Caki2 (cell line): Measurements from ENCODE around the gene RAB4A. TPM values are rescaled to one million over a fixed set of nuclear protein-coding genes. Genes with fewer than 3 reads are reported as not detected.

ENCODE experiments used
- DNase-seq: peaks from one replicate; pipeline ENCODE4 v3.0.0-alpha.2; 2015; ENCODE audit warnings: low read depth
- in situ Hi-C: cut with HindIII; loops from 2 replicates; pipeline ENCODE4 v1.10.0; 2016; ENCODE audit warnings: low sequenced_read_pairs, low pct_unique_long_range_greater_than_20kb, mixed read lengths
- total RNA-seq: library from RNA; depleted of rRNA; stranded (reverse); fragments of >200 nt; shearing (Covaris generic); gene quantifications from 2 replicates; pipeline ENCODE4 v1.2.3, GENCODE V29; 2014; ENCODE audit warnings: low replicate concordance

RAB4A gene
- total RNA-seq, 1 experiment from 2014 or later = 65.1 TPM

GRCh38 chr1:229263254-229263653, 7.7 kb upstream of the RAB4A start:
- no peak for DNase-seq
- in situ Hi-C loops = no loop called here

GRCh38 chr1:229264068-229264467, 6.8 kb upstream of the RAB4A start:
- in situ Hi-C loops = no loop called here

GRCh38 chr1:229264487-229264886, 6.4 kb upstream of the RAB4A start:
- in situ Hi-C loops = no loop called here
- no peak for DNase-seq

More at GRCh38 chr1:229264068-229264467, 6.8 kb upstream of the RAB4A start:
- no peak for DNase-seq

- in situ Hi-C loops = no loop called here
- DNase-seq = no peak
Observed at GRCh38 chr1:229266274-229266673, 4.6 kb upstream of the RAB4A start.

GRCh38 chr1:229266832-229267500, 3.9 kb upstream of the RAB4A start:
- DNase-seq = no peak
- in situ Hi-C loops = no loop called here

GRCh38 chr1:229268505-229268904, 2.4 kb upstream of the RAB4A start:
- no peak for DNase-seq
- in situ Hi-C loops = no loop called here

- peak; percentile 37 for DNase-seq
- in situ Hi-C loops = no loop called here
Observed at GRCh38 chr1:229271448-229272159, 693 bp downstream of the RAB4A start.

- in situ Hi-C loops = no loop called here
- no peak for DNase-seq
Observed at GRCh38 chr1:229272164-229273158, 1.6 kb downstream of the RAB4A start.

GRCh38 chr1:229273507-229274232, 2.8 kb downstream of the RAB4A start:
- in situ Hi-C loops = no loop called here

GRCh38 chr1:229275005-229275404, 4.1 kb downstream of the RAB4A start:
- in situ Hi-C loops = no loop called here
- no peak for DNase-seq

More at GRCh38 chr1:229273507-229274232, 2.8 kb downstream of the RAB4A start:
- peak; percentile 18 for DNase-seq

GRCh38 chr1:229278120-229278741, 7.3 kb downstream of the RAB4A start:
- no peak for DNase-seq
- in situ Hi-C loops = no loop called here

GRCh38 chr1:229279242-229279641, 8.3 kb downstream of the RAB4A start:
- DNase-seq = no peak
- in situ Hi-C loops = no loop called here

- DNase-seq = no peak
- in situ Hi-C loops = no loop called here
Observed at GRCh38 chr1:229280037-229280828, 9.3 kb downstream of the RAB4A start.

GRCh38 chr1:229280921-229281320, 10.0 kb downstream of the RAB4A start:
- DNase-seq = no peak
- in situ Hi-C loops = no loop called here

- in situ Hi-C loops = no loop called here
- no peak for DNase-seq
Observed at GRCh38 chr1:229281339-229281926, 10.5 kb downstream of the RAB4A start.

GRCh38 chr1:229282295-229282823, 11.4 kb downstream of the RAB4A start:
- no peak for DNase-seq
- in situ Hi-C loops = no loop called here
